ENCODE data around the gene SDSL. TPM values are rescaled to one million over a fixed set of nuclear protein-coding genes. Genes with fewer than 3 reads are reported as not detected.

The SDSL gene
- total RNA-seq, 1 donor from 2014 or later: not detected

DNA sequence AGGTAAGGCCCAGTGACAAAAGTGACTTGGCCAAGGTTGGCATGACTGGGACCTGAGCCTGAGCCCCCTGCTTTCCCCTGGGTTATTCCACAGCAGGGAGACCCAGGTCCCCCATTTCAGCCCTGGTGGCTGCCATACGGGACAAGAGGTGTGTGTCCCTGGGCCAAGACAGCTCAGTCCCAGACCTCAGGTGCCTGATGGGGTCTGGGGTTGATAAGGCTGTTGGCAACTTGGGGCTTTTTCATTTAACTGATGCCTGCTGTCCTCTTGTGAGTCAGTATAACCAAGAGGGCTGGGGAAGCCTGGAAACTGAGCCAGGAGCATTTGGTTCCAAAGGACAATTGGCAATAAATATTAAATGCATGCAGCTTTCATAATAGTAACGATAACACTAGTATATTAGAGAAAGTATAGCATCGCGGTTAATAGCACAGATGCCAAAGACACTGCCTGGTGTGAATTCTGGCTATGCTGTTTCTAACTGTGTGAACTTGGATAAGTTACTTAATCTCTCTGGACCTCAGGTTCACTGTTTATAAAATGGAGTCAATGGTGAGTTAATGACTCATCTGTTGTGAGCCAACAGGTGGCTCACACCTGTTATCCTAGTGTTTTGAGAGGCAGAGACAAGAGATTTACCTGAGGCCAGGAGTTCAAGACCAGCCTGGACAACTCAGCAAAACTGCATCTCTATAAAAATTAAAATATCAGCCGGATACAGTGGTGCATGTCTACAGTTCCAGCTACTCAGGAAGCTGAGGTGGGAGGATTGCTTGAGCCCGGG is 898 bp downstream of the SDSL start:
- intact Hi-C loops (cut with DNase I): no loop called here
- Histone ChIP-seq H3K36me3 (no peaks in the 10 kb centered on the region), H3K27me3 (no peaks in the 10 kb centered on the region), H3K27ac (no peak overlapping the region), H3K9me3 (no peaks in the 10 kb centered on the region), H3K4me3 (peak overlapping the region; percentile 34 to 41), H3K4me1 (peaks cover 6% of the 10 kb centered on the region)
- DNase-seq (ENCODE audit: extremely low spot score in 2 of 2): no peak
- TF ChIP-seq, protein P1, sequence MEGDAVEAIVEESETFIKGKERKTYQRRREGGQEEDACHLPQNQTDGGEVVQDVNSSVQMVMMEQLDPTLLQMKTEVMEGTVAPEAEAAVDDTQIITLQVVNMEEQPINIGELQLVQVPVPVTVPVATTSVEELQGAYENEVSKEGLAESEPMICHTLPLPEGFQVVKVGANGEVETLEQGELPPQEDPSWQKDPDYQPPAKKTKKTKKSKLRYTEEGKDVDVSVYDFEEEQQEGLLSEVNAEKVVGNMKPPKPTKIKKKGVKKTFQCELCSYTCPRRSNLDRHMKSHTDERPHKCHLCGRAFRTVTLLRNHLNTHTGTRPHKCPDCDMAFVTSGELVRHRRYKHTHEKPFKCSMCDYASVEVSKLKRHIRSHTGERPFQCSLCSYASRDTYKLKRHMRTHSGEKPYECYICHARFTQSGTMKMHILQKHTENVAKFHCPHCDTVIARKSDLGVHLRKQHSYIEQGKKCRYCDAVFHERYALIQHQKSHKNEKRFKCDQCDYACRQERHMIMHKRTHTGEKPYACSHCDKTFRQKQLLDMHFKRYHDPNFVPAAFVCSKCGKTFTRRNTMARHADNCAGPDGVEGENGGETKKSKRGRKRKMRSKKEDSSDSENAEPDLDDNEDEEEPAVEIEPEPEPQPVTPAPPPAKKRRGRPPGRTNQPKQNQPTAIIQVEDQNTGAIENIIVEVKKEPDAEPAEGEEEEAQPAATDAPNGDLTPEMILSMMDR (IDR thresholded peaks at IDR 0.05): no peak
- TF ChIP-seq POLR2AphosphoS5 (IDR thresholded peaks at IDR 0.05; ENCODE audit: insufficient read depth in 1 of 2, low read depth in 1 of 2): no peak
- no peak for TF ChIP-seq POLR2A (IDR thresholded peaks at IDR 0.05)

- H3K27me3 ChIP-seq: no peaks in the 10 kb centered on the region
- intact Hi-C loops (cut with DNase I): no loop called here
- TF ChIP-seq POLR2A (IDR thresholded peaks at IDR 0.05) (no peak), POLR2AphosphoS5 (IDR thresholded peaks at IDR 0.05; ENCODE audit: insufficient read depth in 1 of 2, low read depth in 1 of 2) (no peak)
- TF ChIP-seq, protein P1 (IDR thresholded peaks at IDR 0.05): no peak
- DNase-seq (ENCODE audit: extremely low spot score in 2 of 2): no peak
- H3K27ac ChIP-seq: no peak overlapping the region
- no peak overlapping the region for H3K4me3 ChIP-seq
- peaks cover 6% of the 10 kb centered on the region for H3K4me1 ChIP-seq
- no peaks in the 10 kb centered on the region for H3K9me3 ChIP-seq
- no peaks in the 10 kb centered on the region for H3K36me3 ChIP-seq
These were observed 2.3 kb downstream of the SDSL start for GRCh38 chr12:113424456-113424855.

DNA sequence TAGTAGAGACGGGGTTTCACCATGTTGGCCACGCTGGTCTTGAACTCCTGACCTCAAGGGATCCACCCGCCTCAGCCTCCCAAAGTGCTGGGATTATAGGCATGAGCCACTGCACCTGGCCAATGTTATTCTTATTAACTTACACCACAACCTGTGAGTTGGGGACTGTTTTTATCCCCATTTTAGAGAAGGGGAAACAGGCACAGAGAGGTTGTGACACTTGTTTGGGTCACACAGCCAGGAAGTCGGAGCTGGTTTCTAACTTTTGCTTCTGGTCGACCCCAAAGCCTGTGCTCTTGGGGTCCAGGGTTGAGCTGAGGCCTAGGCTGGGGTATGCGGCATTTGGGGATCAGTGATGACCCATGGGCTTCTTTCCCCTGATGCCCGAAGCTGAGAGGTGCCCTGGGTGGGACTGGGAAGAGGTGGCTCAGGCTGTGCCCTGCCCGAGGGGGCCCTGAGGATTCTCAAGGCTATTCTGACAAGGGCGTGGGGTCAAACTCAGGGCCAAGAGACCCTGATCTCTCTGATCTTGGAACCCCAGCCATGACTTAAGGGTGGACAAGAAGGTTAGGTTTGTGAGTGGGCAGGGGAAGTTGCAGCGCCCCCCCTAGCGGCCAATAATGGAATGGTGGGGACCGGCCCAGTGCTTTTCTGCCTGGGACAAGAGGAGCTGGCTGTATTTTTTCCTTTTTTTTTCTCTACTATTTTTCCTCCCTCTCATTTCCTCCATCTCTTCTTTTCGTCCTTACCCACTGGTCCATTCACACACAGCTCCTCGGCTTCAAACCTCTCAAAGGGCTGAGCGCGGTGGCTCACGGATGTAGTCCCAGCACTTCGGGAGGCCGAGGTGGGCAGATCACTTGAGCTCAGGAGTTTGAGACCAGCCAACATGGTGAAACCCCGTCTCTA is 3.0 kb downstream of the SDSL start:
- no peak for DNase-seq (ENCODE audit: extremely low spot score in 2 of 2)
- Histone ChIP-seq H3K36me3 (no peaks in the 10 kb centered on the region), H3K9me3 (no peaks in the 10 kb centered on the region), H3K4me1 (peaks cover 6% of the 10 kb centered on the region), H3K27ac (no peak overlapping the region), H3K27me3 (no peaks in the 10 kb centered on the region), H3K4me3 (no peak overlapping the region)
- intact Hi-C loops (cut with DNase I): no loop called here
- TF ChIP-seq POLR2AphosphoS5 (IDR thresholded peaks at IDR 0.05; ENCODE audit: insufficient read depth in 1 of 2, low read depth in 1 of 2): no peak
- TF ChIP-seq, protein P1 (IDR thresholded peaks at IDR 0.05): peak; percentile 33 to 53 (median 38)

GRCh38 chr12:113425960-113426453 is 3.8 kb downstream of the SDSL start:
- Histone ChIP-seq H3K27ac (no peak overlapping the region), H3K4me1 (peaks cover 6% of the 10 kb centered on the region), H3K27me3 (no peaks in the 10 kb centered on the region), H3K4me3 (no peak overlapping the region), H3K36me3 (no peaks in the 10 kb centered on the region), H3K9me3 (no peaks in the 10 kb centered on the region)
- TF ChIP-seq, protein P1 (IDR thresholded peaks at IDR 0.05): no peak
- TF ChIP-seq POLR2AphosphoS5 (IDR thresholded peaks at IDR 0.05; ENCODE audit: insufficient read depth in 1 of 2, low read depth in 1 of 2): no peak
- TF ChIP-seq POLR2A (IDR thresholded peaks at IDR 0.05): no peak
- intact Hi-C loops (cut with DNase I): no loop called here
- DNase-seq (ENCODE audit: extremely low spot score in 2 of 2): no peak
